WTC11 (cell line): ENCODE data around the gene ZC3H12A.

Experiments used
- AFF4 ChIP-seq: sonication (generic); formaldehyde crosslinking; IDR thresholded peaks from 2 replicates; pipeline ENCODE4 v1.8.1; 2023; ENCODE audit warnings: mild to moderate bottlenecking, missing genetic modification reagents, borderline replicate concordance
- CTCF ChIP-seq: fragments of 200-600 bp; IDR thresholded peaks from 2 replicates; pipeline ENCODE4 v1.8.0; 2022; ENCODE audit warnings: antibody characterized with exemption
- JUN ChIP-seq: sonication (generic); formaldehyde crosslinking; IDR thresholded peaks from 2 replicates; pipeline ENCODE4 v1.8.0; 2023; ENCODE audit warnings: mild to moderate bottlenecking, missing genetic modification reagents

- TF ChIP-seq CTCF (no peak), AFF4 (CRISPR knock-in tag) (no peak), JUN (CRISPR knock-in tag) (no peak)
These were observed 44.0 kb upstream of the ZC3H12A start for GRCh38 chr1:37430103-37430985.
